SK-N-SH (cell line): ENCODE data around the gene CSNK1D. TPM values are rescaled to one million over a fixed set of nuclear protein-coding genes. Genes with fewer than 3 reads are reported as not detected.

Experiments
- CTCF ChIA-PET: fragments of 300-600, 350-600 bp; formaldehyde crosslinking; extraction: SDS; loops from one replicate; lab custom pipeline; 2021; lab: Yijun Ruan, JAX
- POLR2A ChIA-PET: fragments of 350-600 bp; sonication (Branson Sonifier 250); formaldehyde crosslinking; extraction: SDS; loops from one replicate; lab custom pipeline; 2020; ENCODE audit warnings: antibody characterized with exemption, inconsistent platforms; lab: Yijun Ruan, JAX
- DNase-seq: peaks from one replicate; pipeline ENCODE4 v3.0.0; 2012
- H2AFZ ChIP-seq: fragments of 200-600 bp; sonication (generic); 2 replicates; pipeline ENCODE4 v1.8.1; 2016; ENCODE audit warnings: antibody characterized with exemption, mild to moderate bottlenecking, low read depth
- H3F3A ChIP-seq: fragments of 200-600 bp; sonication (generic); replicated peaks from 2 replicates; pipeline ENCODE3; 2016; ENCODE audit warnings: antibody characterized with exemption, mild to moderate bottlenecking; ENCODE audit not compliant: insufficient read depth
- H3K27ac ChIP-seq, 2 experiments: fragments of 200-500 bp in 1 of 2; fragments of 200-600 bp in 1 of 2; sonication (Bioruptor generic) in 1 of 2; sonication (generic), shearing (Covaris generic) in 1 of 2; 2 replicates each; pipeline versions ENCODE4 v1.5.1 to v1.6.1; 2014 to 2016; ENCODE audit warnings: low read depth in 2 of 2, inconsistent platforms in 1 of 2, low read length in 1 of 2, mild to moderate bottlenecking in 1 of 2, mixed read lengths in 1 of 2
- H3K27me3 ChIP-seq: fragments of 200-600 bp; sonication (generic), shearing (Covaris generic); 2 replicates; pipeline ENCODE4 v1.6.1; 2016; ENCODE audit warnings: mixed run types; ENCODE audit not compliant: insufficient read depth
- H3K36me3 ChIP-seq, 2 experiments: fragments of 200-500 bp in 1 of 2; fragments of 200-600 bp in 1 of 2; sonication (Bioruptor generic) in 1 of 2; sonication (generic) in 1 of 2; replicated peaks in 1 of 2; 2 replicates each; pipeline versions ENCODE3 to v1.5.1; 2014 to 2016; ENCODE audit warnings: low read length in 1 of 2, mild to moderate bottlenecking in 1 of 2; ENCODE audit not compliant: insufficient read depth in 2 of 2, control insufficient read depth in 1 of 2
- H3K4me1 ChIP-seq, 2 experiments: fragments of 200-500 bp in 1 of 2; fragments of 200-600 bp in 1 of 2; sonication (Bioruptor generic) in 1 of 2; sonication (generic), shearing (Covaris generic) in 1 of 2; 2 replicates each; pipeline versions ENCODE4 v1.5.1 to v1.6.1; 2014 to 2016; ENCODE audit warnings: low read depth in 1 of 2, low read length in 1 of 2, mixed run types in 1 of 2; ENCODE audit not compliant: insufficient read depth in 2 of 2, control insufficient read depth in 1 of 2
- H3K4me2 ChIP-seq: fragments of 200-600 bp; sonication (generic), shearing (Covaris generic); 2 replicates; pipeline ENCODE4 v1.6.1; 2017; ENCODE audit warnings: mixed run types
- H3K4me3 ChIP-seq, 2 experiments: fragments of 200-500 bp in 1 of 2; fragments of 200-600 bp in 1 of 2; sonication (Bioruptor generic) in 1 of 2; sonication (generic), shearing (Covaris generic) in 1 of 2; 2 replicates each; pipeline versions ENCODE4 v1.5.1 to v1.8.1; 2014 to 2016; ENCODE audit warnings: low read depth in 2 of 2, inconsistent platforms in 1 of 2, low read length in 1 of 2, mild to moderate bottlenecking in 1 of 2, mixed read lengths in 1 of 2, moderate library complexity in 1 of 2
- H3K79me2 ChIP-seq: fragments of 200-600 bp; sonication (generic); 2 replicates; pipeline ENCODE4 v1.8.1; 2017; ENCODE audit warnings: mild to moderate bottlenecking; ENCODE audit not compliant: insufficient read depth
- H3K9ac ChIP-seq: fragments of 200-600 bp; sonication (generic); 2 replicates; pipeline ENCODE4 v1.6.1; 2017; ENCODE audit warnings: mixed run types
- H3K9me2 ChIP-seq: fragments of 200-600 bp; sonication (generic); 2 replicates; pipeline ENCODE4 v1.6.1; 2017; ENCODE audit warnings: mixed run types
- H3K9me3 ChIP-seq: fragments of 200-600 bp; sonication (generic); 2 replicates; pipeline ENCODE4 v1.6.1; 2017; ENCODE audit warnings: mixed run types, mild to moderate bottlenecking, moderate library complexity
- H4K20me1 ChIP-seq: fragments of 200-600 bp; sonication (generic); 2 replicates; pipeline ENCODE4 v1.6.1; 2017; ENCODE audit warnings: mild to moderate bottlenecking, mixed run types; ENCODE audit not compliant: insufficient read depth
- ELF1 ChIP-seq: IDR thresholded peaks from 2 replicates; pipeline ENCODE4 v1.4.0; 2012
- EZH2phosphoT487 ChIP-seq: fragments of 200-600 bp; sonication (generic); IDR thresholded peaks from 2 replicates; pipeline ENCODE4 v1.6.1; 2017; ENCODE audit warnings: low read depth, mixed run types, mild to moderate bottlenecking, antibody characterized with exemption, moderate library complexity, borderline replicate concordance
- FOXJ3 ChIP-seq: sonication (generic); formaldehyde crosslinking; IDR thresholded peaks from 2 replicates; pipeline ENCODE4 v1.5.1; 2020; ENCODE audit warnings: mild to moderate bottlenecking, missing genetic modification reagents
- MEF2A ChIP-seq: IDR thresholded peaks from 2 replicates; pipeline ENCODE4 v1.4.0; 2012; ENCODE audit warnings: low read depth, borderline replicate concordance
- NRF1 ChIP-seq: IDR thresholded peaks from 2 replicates; pipeline ENCODE4 v1.6.1; 2012; ENCODE audit warnings: low read depth, mild to moderate bottlenecking, low read length
- TEAD4 ChIP-seq: IDR thresholded peaks from 2 replicates; pipeline ENCODE4 v1.4.0; 2012; ENCODE audit warnings: mild to moderate bottlenecking, borderline replicate concordance; ENCODE audit not compliant: insufficient read depth
- WGBS: methylation state at CpG from one replicate; pipeline ENCODE4 v1.1.6; 2017; ENCODE audit warnings: low lambda C conversion rate; 5-methylcytosine and 5-hydroxymethylcytosine counted together
- polyA plus RNA-seq, 3 experiments: library from polyadenylated mRNA; depleted of rRNA; stranded (reverse); fragments of >200 nt; gene quantifications; 2 replicates each; pipeline ENCODE4 v1.2.3, GENCODE V29; 2012
- TF ChIP-seq, protein P1 (sequence below): fragments of 200-600 bp; sonication (generic); IDR thresholded peaks from 2 replicates; pipeline ENCODE4 v1.6.1; 2017; ENCODE audit warnings: antibody characterized with exemption, mild to moderate bottlenecking, moderate library complexity
- TF ChIP-seq, protein P2 (sequence below): IDR thresholded peaks from 2 replicates; pipeline ENCODE4; 2012

CSNK1D gene
- polyA plus RNA-seq, 1 of the 3 experiments (the other 2 are of a cell fraction) = 216 TPM

DNA sequence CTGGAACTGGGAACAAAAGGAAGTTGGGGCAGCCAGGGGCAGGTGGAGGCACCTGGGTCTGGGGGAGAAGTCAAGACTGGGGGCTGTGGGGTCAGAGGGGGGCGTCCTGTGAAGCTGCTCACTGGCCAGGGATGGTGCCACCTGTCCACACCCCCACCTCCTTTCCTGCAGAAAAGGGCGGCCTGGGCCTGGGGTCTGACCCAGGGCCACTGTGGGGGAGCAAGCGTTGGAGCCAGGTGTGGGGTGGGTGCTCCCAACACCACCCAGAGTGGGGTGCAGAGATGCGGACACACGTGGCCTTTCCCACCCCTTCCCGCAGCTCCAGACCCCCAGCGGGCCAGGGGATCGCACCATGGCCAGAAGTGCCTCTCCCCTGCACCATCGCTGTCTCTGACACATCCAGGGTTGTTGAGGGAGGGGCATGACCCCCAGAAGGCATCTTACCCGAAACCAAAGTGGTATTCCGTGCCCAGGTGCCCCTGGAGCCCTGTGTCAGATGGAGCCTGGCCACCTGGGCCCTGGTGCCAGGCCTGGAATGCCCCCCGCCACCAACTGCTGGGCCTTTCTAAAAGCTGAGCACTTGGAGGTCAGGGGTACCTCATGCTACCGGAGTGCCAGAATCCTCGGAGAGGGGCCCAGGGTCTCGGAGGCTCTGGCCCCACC is 47.2 kb downstream of the CSNK1D start:
- Histone ChIP-seq H4K20me1 (no peaks in the 10 kb centered on the region), H3K79me2 (peaks cover 33% of the 10 kb centered on the region), H3K9me3 (no peaks in the 10 kb centered on the region), H3K27ac (no peak overlapping the region), H3K9me2 (no peaks in the 10 kb centered on the region)
- POLR2A ChIA-PET = no interaction called here
- WGBS = 76% methylated on average over 6 of the region's 15 CpGs
- TF ChIP-seq EZH2phosphoT487 = no peak
- TF ChIP-seq, all 33 proteins: peak for 0
- Histone ChIP-seq H2AFZ (no peak overlapping the region), H3K4me2 (no peak overlapping the region), H3K4me1 (peaks cover 2 to 4% of the 10 kb centered on the region in 2 experiments; a peak in 2 of 4 replicates), H3F3A (peaks cover 9% of the 10 kb centered on the region), H3K27me3 (no peaks in the 10 kb centered on the region), H3K36me3 (no peaks in the 10 kb centered on the region), H3K9ac (no peak overlapping the region), H3K4me3 (no peak overlapping the region)
- no peak for DNase-seq
- CTCF ChIA-PET = interaction anchor here (0.7 to 3.1 kb wide), 5 partner anchors 8 to 303 kb away, joined by 3 to 28 read pairs (median 3); no protein-coding TSS in a partner anchor

DNA sequence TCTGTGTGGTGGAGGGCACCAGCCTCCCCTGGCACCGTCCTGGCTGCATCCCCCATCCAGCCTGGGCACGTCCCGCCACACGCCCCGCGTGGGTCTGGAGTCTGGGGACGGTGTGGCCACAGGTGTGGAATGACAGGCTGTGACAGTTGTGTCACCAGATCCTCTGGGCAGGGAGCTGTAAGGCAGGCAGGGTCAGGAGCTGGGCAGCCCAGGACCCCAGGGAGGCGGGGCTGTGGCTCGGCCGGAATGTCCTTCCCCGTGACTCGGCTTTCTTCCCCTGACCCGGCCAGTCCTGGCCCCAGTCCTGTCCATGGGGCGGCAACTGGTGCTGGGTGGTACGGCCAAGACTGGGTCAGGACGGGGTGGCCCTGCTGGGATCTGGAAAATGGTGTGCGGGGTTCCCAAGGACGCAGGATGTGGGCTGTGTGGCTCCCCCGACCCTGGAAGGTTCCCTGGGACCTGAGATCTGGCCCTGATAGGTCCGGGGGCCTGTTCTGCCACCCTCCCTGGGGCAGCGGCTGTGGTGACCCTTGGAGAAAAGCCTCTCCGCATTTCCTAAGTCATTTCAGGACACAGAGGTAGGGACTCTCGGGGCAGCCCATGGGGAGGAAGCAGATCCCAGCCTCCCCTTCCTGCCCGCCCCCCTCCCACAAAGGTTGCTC is 48.0 kb downstream of the CSNK1D start:
- Histone ChIP-seq H3K9me3 (no peaks in the 10 kb centered on the region), H3K9me2 (no peaks in the 10 kb centered on the region), H3K4me3 (no peak overlapping the region), H2AFZ (no peak overlapping the region), H3K27me3 (no peaks in the 10 kb centered on the region), H3K9ac (no peak overlapping the region), H3F3A (peaks cover 9% of the 10 kb centered on the region), H4K20me1 (no peaks in the 10 kb centered on the region), H3K4me1 (peaks cover 0 to 4% of the 10 kb centered on the region in 2 experiments; a peak in 1 of 4 replicates), H3K79me2 (peaks cover 25% of the 10 kb centered on the region; the same call in 1 of the 2 replicates), H3K4me2 (no peak overlapping the region), H3K27ac (no peak overlapping the region), H3K36me3 (no peaks in the 10 kb centered on the region)
- no peak for DNase-seq
- ChIA-PET CTCF (interaction anchor here (0.7 to 3.1 kb wide), 5 partner anchors 9 to 304 kb away, joined by 3 to 28 read pairs (median 3); no protein-coding TSS in a partner anchor), POLR2A (no interaction called here)
- 90% methylated on average over 11 of the region's 24 CpGs for WGBS
- TF ChIP-seq TEAD4 (no peak), ELF1 (no peak), FOXJ3 (CRISPR knock-in tag) (no peak), MEF2A (no peak), NRF1 (no peak)
- TF ChIP-seq, protein P1, sequence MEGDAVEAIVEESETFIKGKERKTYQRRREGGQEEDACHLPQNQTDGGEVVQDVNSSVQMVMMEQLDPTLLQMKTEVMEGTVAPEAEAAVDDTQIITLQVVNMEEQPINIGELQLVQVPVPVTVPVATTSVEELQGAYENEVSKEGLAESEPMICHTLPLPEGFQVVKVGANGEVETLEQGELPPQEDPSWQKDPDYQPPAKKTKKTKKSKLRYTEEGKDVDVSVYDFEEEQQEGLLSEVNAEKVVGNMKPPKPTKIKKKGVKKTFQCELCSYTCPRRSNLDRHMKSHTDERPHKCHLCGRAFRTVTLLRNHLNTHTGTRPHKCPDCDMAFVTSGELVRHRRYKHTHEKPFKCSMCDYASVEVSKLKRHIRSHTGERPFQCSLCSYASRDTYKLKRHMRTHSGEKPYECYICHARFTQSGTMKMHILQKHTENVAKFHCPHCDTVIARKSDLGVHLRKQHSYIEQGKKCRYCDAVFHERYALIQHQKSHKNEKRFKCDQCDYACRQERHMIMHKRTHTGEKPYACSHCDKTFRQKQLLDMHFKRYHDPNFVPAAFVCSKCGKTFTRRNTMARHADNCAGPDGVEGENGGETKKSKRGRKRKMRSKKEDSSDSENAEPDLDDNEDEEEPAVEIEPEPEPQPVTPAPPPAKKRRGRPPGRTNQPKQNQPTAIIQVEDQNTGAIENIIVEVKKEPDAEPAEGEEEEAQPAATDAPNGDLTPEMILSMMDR = no peak
- TF ChIP-seq, protein P2, sequence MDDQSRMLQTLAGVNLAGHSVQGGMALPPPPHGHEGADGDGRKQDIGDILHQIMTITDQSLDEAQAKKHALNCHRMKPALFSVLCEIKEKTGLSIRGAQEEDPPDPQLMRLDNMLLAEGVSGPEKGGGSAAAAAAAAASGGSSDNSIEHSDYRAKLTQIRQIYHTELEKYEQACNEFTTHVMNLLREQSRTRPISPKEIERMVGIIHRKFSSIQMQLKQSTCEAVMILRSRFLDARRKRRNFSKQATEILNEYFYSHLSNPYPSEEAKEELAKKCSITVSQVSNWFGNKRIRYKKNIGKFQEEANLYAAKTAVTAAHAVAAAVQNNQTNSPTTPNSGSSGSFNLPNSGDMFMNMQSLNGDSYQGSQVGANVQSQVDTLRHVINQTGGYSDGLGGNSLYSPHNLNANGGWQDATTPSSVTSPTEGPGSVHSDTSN = no peak
